Skeletal muscle satellite cell (primary cell): ENCODE data around the gene PODXL. TPM values are rescaled to one million over a fixed set of nuclear protein-coding genes. Genes with fewer than 3 reads are reported as not detected.
A peak's percentile ranks its signal among the peaks of the same experiment; 100 is the strongest.

ENCODE experiments used
- H3K27me3 ChIP-seq: 2 replicates; pipeline ENCODE4 v1.7.0; 2013; ENCODE audit warnings: low read length; ENCODE audit not compliant: control insufficient read depth, insufficient read depth
- H3K36me3 ChIP-seq: 2 replicates; pipeline ENCODE4 v1.7.0; 2013; ENCODE audit warnings: mild to moderate bottlenecking, control low read depth, low read length; ENCODE audit not compliant: insufficient read depth
- H3K4me1 ChIP-seq: 2 replicates; pipeline ENCODE4 v1.7.0; 2013; ENCODE audit warnings: low read length; ENCODE audit not compliant: control insufficient read depth, insufficient read depth
- H3K4me2 ChIP-seq: 2 replicates; pipeline ENCODE4 v1.7.0; 2013; ENCODE audit warnings: mild to moderate bottlenecking, low read length
- H3K4me3 ChIP-seq: 2 replicates; pipeline ENCODE4 v1.7.0; 2013; ENCODE audit warnings: low read length
- H3K9ac ChIP-seq: 2 replicates; pipeline ENCODE4 v1.7.0; 2013; ENCODE audit warnings: mild to moderate bottlenecking, low read depth, low read length, moderate library complexity
- H3K9me3 ChIP-seq: replicated peaks from 2 replicates; pipeline ENCODE4 v1.7.0; 2013; ENCODE audit warnings: mild to moderate bottlenecking, control low read depth, low read length
- total RNA-seq: library from RNA; depleted of rRNA; stranded (reverse); fragments of >200 nt; gene quantifications from 2 replicates; pipeline ENCODE4 v1.2.3, GENCODE V29; 2012; rRNA removed

The PODXL gene
- total RNA-seq = 3.5 and 11.6 TPM in 2 replicates

- H3K27me3 ChIP-seq = peaks cover 24% of the 10 kb centered on the region
- no peaks in the 10 kb centered on the region for H3K36me3 ChIP-seq
- H3K4me3 ChIP-seq = peak within 1 kb of the TSS; percentile 77
- peak within 1 kb of the TSS; percentile 91 for H3K4me2 ChIP-seq
- peaks cover 27% of the 10 kb centered on the region for H3K4me1 ChIP-seq
- H3K9me3 ChIP-seq = no peaks in the 10 kb centered on the region
- peak within 1 kb of the TSS; percentile 63 for H3K9ac ChIP-seq
Measured at GRCh38 chr7:131556053-131556908, at the start of gene PODXL. Gene PODXL, minus strand, starts transcription at chr7:131556628. Its CDS starts 269 bp downstream, at chr7:131556359.

- Histone ChIP-seq H3K4me1 (peaks cover 34% of the 10 kb centered on the region), H3K4me2 (peak overlapping the region; percentile 15), H3K36me3 (no peaks in the 10 kb centered on the region), H3K4me3 (no peak overlapping the region), H3K27me3 (peaks cover 4% of the 10 kb centered on the region), H3K9me3 (no peaks in the 10 kb centered on the region), H3K9ac (no peak overlapping the region)
Measured at GRCh38 chr7:131605280-131605878, 49.0 kb upstream of the PODXL start.

GRCh38 chr7:131604841-131605279 lies 48.4 kb upstream of the PODXL start:
- Histone ChIP-seq H3K4me2 (peak overlapping the region; percentile 15), H3K27me3 (peaks cover 4% of the 10 kb centered on the region), H3K4me1 (peaks cover 30% of the 10 kb centered on the region), H3K4me3 (no peak overlapping the region), H3K9me3 (no peaks in the 10 kb centered on the region), H3K36me3 (no peaks in the 10 kb centered on the region), H3K9ac (no peak overlapping the region)

GRCh38 chr7:131603932-131604331 lies 47.5 kb upstream of the PODXL start:
- Histone ChIP-seq H3K9ac (no peak overlapping the region), H3K4me2 (no peak overlapping the region), H3K4me3 (no peak overlapping the region), H3K4me1 (peaks cover 28% of the 10 kb centered on the region), H3K27me3 (peaks cover 4% of the 10 kb centered on the region), H3K36me3 (no peaks in the 10 kb centered on the region), H3K9me3 (no peaks in the 10 kb centered on the region)

GRCh38 chr7:131602994-131603372 lies 46.6 kb upstream of the PODXL start:
- no peak overlapping the region for H3K4me3 ChIP-seq
- H3K36me3 ChIP-seq = no peaks in the 10 kb centered on the region
- no peaks in the 10 kb centered on the region for H3K9me3 ChIP-seq
- H3K27me3 ChIP-seq = peaks cover 4% of the 10 kb centered on the region
- no peak overlapping the region for H3K9ac ChIP-seq
- H3K4me2 ChIP-seq = no peak overlapping the region
- peaks cover 24% of the 10 kb centered on the region for H3K4me1 ChIP-seq

GRCh38 chr7:131602304-131602993 lies 46.0 kb upstream of the PODXL start:
- peaks cover 19% of the 10 kb centered on the region for H3K4me1 ChIP-seq
- H3K9ac ChIP-seq = no peak overlapping the region
- H3K9me3 ChIP-seq = no peaks in the 10 kb centered on the region
- no peaks in the 10 kb centered on the region for H3K36me3 ChIP-seq
- H3K27me3 ChIP-seq = peaks cover 4% of the 10 kb centered on the region
- no peak overlapping the region for H3K4me3 ChIP-seq
- H3K4me2 ChIP-seq = no peak overlapping the region

GRCh38 chr7:131600085-131600881 lies 43.9 kb upstream of the PODXL start:
- H3K27me3 ChIP-seq = no peaks in the 10 kb centered on the region
- no peak overlapping the region for H3K4me3 ChIP-seq
- H3K4me2 ChIP-seq = no peak overlapping the region
- H3K9me3 ChIP-seq = no peaks in the 10 kb centered on the region
- no peak overlapping the region for H3K9ac ChIP-seq
- H3K4me1 ChIP-seq = peaks cover 12% of the 10 kb centered on the region
- H3K36me3 ChIP-seq = no peaks in the 10 kb centered on the region

- Histone ChIP-seq H3K36me3 (no peaks in the 10 kb centered on the region), H3K9me3 (no peaks in the 10 kb centered on the region), H3K4me2 (no peak overlapping the region), H3K27me3 (peaks cover 2% of the 10 kb centered on the region), H3K9ac (no peak overlapping the region), H3K4me1 (no peaks in the 10 kb centered on the region), H3K4me3 (no peak overlapping the region)
Measured at GRCh38 chr7:131596785-131597184, 40.4 kb upstream of the PODXL start.

- no peaks in the 10 kb centered on the region for H3K36me3 ChIP-seq
- H3K4me1 ChIP-seq = no peaks in the 10 kb centered on the region
- H3K4me3 ChIP-seq = no peak overlapping the region
- H3K9ac ChIP-seq = no peak overlapping the region
- H3K9me3 ChIP-seq = no peaks in the 10 kb centered on the region
- H3K4me2 ChIP-seq = no peak overlapping the region
- H3K27me3 ChIP-seq = peaks cover 7% of the 10 kb centered on the region
Measured at GRCh38 chr7:131595699-131596098, 39.3 kb upstream of the PODXL start.

- Histone ChIP-seq H3K27me3 (peaks cover 12% of the 10 kb centered on the region), H3K4me3 (no peak overlapping the region), H3K9me3 (no peaks in the 10 kb centered on the region), H3K4me1 (no peaks in the 10 kb centered on the region), H3K4me2 (no peak overlapping the region), H3K9ac (no peak overlapping the region), H3K36me3 (no peaks in the 10 kb centered on the region)
Measured at GRCh38 chr7:131591687-131592319, 35.4 kb upstream of the PODXL start.
